ENCODE measurements around the gene HHLA2. TPM values are rescaled to one million over a fixed set of nuclear protein-coding genes. Genes with fewer than 3 reads are reported as not detected.
"Not testable (repeated sequence)": the region's sequence is repeated elsewhere in the genome, so short reads cannot be mapped to it uniquely, and the experiment has no call there.

Gene HHLA2, protein sequence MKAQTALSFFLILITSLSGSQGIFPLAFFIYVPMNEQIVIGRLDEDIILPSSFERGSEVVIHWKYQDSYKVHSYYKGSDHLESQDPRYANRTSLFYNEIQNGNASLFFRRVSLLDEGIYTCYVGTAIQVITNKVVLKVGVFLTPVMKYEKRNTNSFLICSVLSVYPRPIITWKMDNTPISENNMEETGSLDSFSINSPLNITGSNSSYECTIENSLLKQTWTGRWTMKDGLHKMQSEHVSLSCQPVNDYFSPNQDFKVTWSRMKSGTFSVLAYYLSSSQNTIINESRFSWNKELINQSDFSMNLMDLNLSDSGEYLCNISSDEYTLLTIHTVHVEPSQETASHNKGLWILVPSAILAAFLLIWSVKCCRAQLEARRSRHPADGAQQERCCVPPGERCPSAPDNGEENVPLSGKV
- polyA plus RNA-seq (ENCODE audit: insufficient read length in 12 of 12) = 10 to 100 TPM in 1 of 12 donors, under 1 TPM in 3, not detected in 8; 0.12 to 10.1 (median 0.17) TPM
- long read RNA-seq, donor 1, partial matches to known transcripts = 17 of 19 reads
- long read RNA-seq, donor 1, other reads (novel, unspliced or antisense) = 0 of 19 reads
- long read RNA-seq, donor 2 = 0 reads
- long read RNA-seq, donor 3 = 0 reads
- long read RNA-seq, donor 4 = 0 reads
- long read RNA-seq, donor 5 = 0 reads
- long read RNA-seq, donor 6 = 0 reads
- long read RNA-seq, donor 7 = 0 reads
- long read RNA-seq, donor 8 = 0 reads
- long read RNA-seq, donor 9 = 0 reads
- long read RNA-seq, donor 10 = 0 reads
- long read RNA-seq, donor 11 = 0 reads

DNA sequence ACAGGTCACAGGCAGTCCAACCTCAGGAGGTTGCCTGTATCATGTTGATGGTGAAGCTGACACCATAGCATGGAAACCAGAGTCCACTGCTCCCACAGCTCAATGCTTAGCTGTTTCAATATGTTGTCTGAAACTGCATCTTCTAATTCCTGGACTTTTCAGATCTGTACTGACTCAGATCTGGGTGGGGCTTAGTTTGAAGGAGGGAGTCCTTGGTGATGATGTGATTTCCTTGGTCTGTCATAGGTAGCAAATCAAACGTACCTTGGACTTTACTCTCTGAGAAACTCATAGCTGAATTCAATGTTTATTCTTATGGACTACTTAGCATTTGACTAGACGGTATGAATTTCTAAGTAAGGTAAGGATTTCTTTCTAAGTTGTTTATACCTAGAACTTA lies at the start of gene HHLA2:
Gene HHLA2 (plus strand): TSS at position 310 of the 400 bp plus-strand sequence. CDS start 55,266 bp downstream, outside the sequence.
- DNase-seq = no peak

DNA sequence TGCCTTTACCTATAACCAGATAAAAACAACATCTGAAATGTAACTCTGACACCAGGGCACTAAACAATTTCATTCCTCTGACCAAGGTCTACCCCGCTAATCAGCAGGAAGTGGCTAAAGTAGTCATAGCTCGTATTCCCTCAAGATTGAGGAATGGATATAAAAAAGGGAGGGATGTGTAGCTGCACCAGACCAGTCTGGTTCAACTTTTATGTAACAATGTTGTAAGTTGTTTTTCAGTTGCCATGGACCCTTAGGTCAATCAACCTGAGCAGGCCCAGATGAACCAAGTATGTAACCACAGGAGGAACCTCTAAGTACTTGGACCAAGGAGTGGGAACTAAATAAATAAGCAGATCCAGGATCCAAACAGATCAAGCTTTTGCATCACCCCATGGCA lies 45.7 kb upstream of the HHLA2 start:
- no peak for DNase-seq

DNA sequence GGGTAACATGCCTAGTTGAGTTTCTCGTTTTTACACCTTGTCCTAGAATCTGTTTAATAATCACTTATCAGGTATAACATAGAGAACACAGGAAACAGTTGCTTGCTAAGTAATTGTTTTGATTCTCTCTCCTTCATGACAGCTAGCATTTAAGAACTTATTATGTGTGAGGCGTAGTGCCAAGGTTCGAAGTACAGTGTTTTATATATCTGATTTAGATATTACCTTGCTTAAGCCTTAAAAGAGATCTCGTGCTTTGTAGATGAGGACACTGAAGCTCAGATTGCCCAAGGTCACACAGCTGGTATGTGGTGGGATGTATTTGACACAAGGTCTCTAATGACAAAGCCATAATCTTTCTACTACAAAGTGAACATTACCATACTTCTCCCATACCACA lies 45.1 kb upstream of the HHLA2 start:
- no peak for DNase-seq

DNA sequence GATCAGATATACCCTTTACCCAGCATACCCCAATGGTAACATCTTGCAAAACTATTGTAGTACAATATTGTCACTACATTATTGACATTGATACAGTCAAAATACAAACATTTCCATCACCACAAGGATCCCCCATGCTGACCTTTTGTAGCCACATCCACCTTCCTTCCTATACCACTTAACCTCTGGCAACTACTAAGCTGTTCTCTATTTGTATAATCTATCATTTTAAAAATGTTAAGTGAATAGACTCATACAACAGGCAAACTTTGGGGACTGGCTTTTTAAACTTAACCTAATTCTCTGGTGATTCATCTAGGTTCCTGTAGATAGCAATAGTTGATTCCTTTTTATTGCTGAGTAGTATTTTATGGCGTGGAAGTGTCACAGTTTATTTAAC lies 44.5 kb upstream of the HHLA2 start:
- DNase-seq = no peak

DNA sequence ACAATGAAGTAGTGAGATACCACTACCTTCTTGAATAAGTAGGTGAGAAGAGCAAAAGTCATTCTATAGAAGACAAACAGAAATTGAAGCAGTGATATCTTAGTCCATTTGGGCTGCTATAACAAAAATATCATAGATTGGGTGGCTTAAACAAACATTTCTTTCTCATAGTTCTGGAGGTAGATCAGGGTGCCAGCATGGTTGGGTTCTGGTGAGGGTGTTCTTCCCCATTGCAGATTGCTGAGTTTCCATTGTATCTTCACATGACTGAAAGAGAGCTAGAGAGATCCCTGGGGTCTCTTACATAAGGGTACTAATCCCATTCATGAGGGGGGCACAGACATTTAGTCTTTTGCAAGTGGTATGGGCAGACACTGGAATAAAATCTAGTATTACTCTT lies 41.2 kb upstream of the HHLA2 start:
- no peak for DNase-seq

DNA sequence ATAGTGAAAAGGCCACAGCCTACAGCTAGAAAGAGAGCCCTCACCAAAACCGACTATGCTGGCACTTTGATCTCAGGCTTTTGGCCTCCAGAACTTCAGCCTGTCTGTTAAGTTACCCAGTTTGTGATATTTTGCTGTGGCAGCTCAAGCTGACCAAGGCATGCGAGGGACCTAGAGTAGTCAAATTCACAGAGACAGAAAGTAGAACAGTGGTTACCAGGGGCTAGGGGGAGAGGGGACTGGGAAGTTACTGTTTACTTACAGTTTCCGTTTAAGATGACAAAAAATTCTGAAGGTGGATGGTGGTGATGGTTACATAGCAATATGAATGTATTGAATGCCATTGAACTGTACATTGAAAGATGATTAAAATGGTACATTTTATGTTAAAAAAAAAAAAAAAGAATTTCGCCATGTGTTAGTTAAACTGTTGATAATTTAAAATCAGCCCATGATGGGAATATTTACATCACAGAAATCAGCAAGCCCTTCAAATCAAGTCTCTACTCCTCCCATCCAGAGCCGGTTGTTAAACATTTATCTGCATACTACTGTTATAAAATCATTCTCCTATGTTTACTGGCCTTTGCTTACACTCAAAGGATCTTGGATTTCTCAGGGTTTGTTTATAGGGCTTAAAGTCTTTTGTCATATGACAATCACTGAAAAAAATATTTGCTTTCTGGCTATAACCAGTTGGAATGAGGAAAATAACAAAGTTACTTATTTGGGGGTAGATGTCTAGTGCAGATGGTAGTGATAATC lies 31.6 kb upstream of the HHLA2 start:
- not testable (repeated sequence) for DNase-seq

DNA sequence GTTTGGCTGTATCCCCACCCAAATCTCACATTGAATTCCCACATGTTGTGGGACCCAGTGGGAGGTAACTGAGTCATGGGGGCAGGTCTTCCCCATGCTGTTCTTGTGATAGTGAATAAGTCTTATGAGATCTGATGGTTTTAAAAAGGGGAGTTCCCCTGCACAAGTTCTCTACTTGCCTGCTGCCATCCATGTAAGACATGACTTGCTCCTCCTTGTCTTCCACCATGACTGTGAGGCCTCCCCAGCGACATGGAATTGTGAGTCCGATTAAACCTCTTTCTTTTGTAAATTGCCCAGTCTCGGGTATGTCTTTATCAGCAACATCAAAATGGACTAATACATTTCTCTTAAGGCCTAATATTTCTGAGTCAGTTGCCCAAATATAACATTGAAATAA lies 28.1 kb upstream of the HHLA2 start:
- DNase-seq = not testable (repeated sequence)

DNA sequence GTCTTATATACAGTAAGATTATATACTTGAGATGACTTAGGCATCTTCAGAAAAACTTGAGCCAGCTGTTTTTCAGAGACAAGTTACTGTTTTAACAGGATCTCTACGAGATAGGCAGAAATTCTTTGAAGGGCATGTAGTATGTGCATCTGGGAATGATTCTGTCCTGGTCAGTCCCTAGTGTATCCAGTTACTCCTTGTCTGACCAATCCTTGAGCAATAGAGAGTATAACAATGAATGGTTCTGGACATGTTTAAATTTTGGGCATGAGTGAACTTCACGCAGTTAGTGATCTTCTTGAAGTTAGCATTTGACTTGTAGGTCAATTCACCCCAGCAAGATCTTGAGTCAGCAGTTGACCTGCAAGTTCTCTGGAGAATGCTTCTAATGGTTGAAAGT lies 24.7 kb upstream of the HHLA2 start:
- no peak for DNase-seq

DNA sequence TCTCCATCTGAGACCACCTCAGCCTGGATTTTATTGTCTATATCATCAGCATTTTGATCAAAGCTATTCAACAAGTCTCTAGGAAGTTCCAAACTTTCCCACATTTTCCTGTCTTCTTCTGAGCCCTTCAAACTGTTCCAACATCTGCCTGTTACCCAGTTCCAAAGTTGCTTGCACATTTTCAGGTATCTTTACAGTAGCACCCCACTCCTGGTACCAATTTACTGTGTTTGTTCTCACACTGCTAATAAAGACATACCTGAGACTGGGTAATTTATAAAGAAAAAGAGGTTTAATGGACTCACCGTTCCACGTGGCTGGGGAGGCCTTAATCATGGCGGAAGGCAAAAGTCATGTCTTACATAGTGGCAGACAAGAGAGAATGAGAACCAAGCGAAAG lies 17.3 kb upstream of the HHLA2 start:
- DNase-seq = not testable (repeated sequence)

DNA sequence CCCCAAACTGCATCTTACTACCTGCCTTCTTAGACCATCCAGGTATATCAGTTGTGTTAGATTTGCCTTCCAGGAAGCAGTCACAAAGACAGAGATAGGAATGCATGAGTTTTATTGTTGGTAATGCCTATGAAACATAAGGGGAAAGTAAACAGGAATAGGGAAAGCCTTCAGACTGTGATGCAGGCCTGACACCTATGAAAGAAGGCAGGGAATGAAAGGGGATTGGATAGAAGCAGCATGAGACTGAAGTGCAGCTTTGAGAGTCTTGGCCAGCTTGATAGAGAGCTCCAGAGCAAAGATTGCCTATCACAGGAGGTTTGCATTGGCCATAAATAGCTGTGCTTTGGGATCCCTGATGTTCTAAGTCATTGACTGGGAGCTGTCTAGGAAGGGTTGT lies 15.9 kb upstream of the HHLA2 start:
- no peak for DNase-seq

DNA sequence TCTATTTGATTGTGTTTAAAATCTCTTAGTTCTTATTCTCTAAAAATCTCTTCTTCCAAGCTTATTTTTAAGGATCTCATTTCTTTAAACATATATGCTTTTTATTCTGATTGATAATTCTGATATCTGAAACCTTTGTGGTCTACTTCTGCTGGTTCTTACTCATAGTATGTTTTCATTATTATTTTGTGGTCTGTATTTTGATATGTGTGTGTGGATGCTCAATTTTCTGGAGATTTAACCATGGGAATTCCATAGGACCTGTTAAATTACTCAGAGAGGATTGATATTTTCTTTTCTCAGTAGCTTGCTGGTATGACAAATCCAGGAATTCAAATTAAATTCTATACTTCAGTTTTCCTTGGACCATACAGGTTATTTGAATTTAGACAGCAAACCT lies 14.7 kb upstream of the HHLA2 start:
- DNase-seq = no peak

DNA sequence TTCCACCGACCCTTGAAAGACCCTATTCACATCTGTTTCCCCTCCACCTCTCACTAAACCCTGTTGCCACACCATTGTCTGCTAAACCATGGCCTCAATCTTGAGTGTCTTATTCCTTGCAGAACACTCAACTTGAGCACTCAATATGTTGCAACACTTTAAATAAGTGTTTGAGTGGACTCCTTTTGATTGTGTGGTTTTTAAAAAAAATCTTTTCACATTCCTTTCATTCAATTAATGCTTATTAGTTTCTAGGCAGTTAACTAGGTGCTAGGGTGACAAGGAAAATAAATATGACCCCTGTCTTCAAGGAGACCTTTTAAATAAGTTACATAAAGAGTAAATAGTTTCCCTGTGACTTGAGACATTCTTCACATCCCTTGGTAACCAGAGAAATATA lies 13.3 kb upstream of the HHLA2 start:
- no peak for DNase-seq

DNA sequence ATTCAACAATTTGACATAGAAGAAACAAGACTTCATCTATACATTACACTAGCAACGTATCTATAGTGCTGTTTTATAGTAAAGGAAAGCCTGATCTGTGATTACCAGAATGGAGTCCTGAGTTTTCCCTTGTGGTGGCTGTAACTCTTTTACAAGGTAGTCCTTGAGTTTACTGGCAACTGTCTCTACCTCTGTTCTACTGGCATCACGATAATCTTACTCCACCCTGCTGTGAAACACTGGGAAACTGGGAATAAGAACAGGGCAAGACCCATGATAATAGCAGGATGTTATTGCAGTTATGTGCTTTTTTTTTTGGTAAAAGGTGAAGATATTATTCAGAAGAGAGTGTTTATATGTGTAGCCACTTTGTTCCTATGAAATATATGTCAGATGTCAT lies 12.4 kb upstream of the HHLA2 start:
- DNase-seq = no peak

DNA sequence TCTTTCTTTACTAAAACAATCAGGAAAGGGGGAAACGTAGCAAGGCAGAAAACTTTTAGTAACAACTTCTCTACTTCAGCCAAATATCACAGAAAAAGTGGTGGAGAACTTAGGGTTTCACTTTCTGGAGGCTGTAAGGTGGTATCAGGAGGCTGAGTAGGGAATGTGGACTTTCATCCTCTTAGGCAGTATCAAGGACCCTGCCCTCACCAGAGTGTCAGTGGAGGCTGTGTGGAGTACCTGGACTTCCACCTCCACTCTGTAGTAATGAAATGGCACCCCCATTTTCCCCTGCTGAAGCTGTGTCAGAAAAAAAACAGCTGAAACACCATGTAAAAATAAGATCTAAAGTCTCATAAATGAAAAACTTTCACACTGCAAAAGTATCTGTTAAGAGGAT lies 11.2 kb upstream of the HHLA2 start:
- no peak for DNase-seq

DNA sequence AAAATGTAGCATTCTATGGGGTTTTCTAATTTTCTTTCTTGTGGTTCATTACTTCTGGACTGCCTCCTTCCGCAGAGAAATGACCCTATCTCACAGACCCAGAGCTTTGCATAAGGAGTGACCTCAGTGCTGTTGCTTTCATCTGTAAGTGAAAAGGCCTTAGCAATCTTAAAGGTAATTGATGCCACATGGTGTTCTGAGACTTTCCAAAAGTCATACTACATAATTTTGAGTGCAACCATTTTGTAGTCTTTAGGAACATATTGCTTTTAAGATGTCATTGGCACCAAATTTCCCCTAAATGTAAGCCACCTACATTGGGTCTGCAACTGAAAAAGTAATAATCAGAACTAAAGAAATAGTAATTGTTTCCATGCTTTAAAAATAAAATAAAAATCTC lies 9.2 kb upstream of the HHLA2 start:
- no peak for DNase-seq

DNA sequence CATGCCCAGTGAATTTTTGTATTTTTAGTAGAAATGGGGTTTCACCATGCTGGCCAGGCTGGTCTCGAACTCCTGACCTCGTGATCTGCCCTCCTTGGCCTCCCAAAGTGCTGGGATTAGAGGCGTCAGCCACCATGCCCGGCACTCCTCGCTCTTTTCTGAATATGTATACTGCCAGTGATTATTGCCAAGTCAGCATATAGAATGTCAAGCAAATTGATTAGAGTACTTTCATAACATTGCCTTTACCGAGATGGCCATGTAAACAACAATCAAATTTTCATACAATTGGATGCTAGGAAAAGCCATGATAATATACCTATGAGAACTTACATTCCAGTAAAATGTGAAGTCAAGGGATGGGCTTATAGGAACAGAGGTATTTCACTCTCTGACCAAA lies 8.2 kb upstream of the HHLA2 start:
- DNase-seq = not testable (repeated sequence)

DNA sequence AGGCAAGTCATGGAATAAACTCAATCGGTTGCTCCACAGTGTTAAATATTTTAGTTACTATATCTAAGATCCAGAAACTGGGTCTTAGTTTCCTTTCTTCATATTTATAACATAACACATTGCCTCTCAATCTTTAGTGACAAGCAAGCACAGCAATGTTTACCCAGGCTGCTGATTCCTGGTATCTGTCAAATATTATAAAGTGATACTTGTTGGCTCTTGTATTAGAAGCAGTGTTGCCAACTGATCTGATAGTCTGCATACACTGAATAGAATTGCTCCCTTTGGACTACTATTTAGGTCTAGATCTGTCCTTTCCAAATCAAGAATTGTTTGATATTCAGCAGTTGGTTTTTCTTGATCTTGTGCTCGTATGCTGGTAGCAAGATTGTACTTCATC lies 7.2 kb upstream of the HHLA2 start:
- DNase-seq = no peak

DNA sequence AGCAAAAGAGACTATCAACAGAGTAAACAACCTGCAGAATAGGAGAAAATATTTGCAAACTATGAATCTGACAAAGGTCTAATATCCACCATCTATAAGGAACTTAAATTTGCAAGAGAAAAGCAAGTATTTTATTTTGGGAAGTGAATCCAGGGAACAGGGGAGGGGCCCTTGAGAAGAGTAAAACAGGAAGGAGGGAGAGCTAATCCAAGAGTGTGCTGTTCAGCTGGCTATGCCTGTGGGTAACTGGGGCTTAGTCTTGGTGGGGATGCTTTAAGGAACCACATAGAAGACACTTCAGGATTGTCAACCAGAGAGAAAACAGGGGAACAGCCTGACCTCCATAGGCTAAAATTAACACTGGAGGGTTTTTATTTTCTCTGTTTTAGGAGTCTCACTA lies 3.9 kb upstream of the HHLA2 start:
- DNase-seq = no peak

DNA sequence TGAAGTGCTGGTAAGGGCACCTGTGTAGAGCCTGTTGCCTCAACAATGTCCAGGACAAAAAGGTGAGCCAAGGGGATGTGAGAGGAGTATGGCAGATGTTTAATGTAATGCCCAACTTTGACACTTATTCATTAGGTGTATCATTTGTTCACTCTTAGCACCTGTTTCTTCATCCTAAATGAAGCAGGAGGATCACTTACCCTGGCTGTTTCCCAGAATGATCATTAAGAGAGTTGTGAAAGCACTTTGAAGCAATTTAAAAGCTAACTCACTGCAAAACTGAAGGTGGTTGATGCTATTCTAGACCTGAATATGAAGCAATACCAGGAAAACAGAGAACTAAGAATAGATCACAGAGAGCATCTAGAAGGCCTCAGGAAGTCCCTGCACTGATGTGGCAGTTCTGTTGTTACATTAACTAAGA lies 3.4 kb upstream of the HHLA2 start:
- DNase-seq = no peak

DNA sequence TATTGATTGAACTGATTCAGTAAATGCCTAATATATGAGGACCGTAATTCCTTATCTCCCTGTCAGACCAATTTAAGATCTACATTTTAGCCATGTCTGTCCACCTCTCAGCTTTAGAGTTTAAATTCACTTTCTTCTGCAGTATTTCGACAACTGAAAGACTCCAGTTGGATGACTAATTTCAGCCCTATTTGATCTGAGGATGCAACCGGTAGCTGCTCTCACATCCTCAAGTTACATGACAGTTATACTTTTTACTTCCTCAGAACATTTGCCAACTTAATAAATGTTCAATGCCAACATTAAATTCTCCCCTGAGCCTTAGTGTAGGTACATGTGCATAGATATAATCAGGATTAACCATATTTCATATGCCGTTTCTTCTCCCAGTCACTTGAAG lies 2.5 kb upstream of the HHLA2 start:
- no peak for DNase-seq

DNA sequence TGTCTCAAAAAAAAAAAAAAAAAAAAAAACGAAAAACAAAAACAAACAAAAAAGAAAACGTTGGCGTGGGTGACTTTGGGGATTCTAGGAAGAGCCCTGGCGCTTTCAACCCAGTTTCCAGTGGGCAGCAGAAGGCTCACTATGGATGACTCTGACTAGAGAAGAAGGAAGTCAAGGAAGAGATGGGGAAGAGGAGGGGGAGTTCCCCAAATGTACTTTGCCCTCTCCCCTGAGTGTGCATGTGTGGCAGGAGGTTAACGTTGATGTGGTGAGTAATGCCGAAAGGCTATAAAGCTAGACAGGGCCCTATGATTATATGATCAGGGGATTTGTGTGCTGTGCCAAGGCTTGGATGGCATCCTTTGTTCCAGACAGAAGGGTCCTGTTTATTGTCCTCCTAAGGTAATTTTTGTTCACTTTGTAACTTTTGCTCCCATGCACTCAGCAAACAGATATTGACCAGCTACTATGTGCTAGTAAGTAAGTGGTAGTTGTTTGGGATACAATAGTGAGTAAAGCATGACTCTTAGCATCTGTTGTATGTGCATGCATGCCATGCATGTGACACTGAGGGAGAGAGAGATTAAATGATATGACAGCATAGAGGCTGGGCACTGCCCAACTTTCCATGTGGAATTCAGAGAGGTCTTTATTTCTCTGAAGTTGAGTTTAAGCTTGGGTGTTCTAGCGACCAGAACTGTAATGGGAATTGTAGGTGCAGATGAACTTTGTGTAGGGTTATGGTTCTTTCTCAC lies 750 bp upstream of the HHLA2 start:
- DNase-seq = no peak

DNA sequence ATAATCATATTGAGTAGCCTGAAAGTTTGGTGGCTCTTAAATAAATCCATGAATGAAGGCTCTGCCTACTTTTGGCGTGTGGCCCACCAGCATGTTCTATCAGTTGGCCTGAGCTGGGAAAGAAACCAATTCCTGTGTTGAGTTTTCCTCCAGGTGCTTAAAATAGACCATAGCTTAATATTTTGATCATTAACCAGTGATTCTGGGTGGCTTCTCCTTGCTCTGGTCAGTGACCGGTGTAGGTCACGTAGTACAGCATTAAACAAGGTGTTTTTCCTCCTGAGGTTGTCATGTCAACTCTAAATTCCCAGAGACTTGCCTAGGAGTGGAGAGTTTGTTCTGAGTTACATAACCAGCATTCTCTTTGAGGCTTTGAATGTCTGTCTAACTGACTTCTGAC lies 1.3 kb downstream of the HHLA2 start:
- no peak for DNase-seq
